Endometrial microvascular endothelial cells (primary cell): ENCODE results near the gene LAPTM5. TPM values are rescaled to one million over a fixed set of nuclear protein-coding genes. Genes with fewer than 3 reads are reported as not detected.

ENCODE experiments used
- in situ Hi-C: cut with HindIII; loops from 2 replicates; pipeline ENCODE4 v1.10.0; 2017; ENCODE audit warnings: low sequenced_read_pairs, low pct_unique_long_range_greater_than_20kb; ENCODE audit errors: inconsistent ontology term
- total RNA-seq: library from RNA; depleted of rRNA; stranded (reverse); fragments of >200 nt; gene quantifications from one replicate; pipeline ENCODE4 v1.2.3, GENCODE V29; 2015; ENCODE audit errors: inconsistent ontology term

The LAPTM5 gene
- total RNA-seq, 1 donor from 2014 or later = 53.8 TPM

GRCh38 chr1:30748699-30749401, 8.7 kb downstream of the LAPTM5 start:
- in situ Hi-C loops = no loop called here

- in situ Hi-C loops = no loop called here
Observed at GRCh38 chr1:30748098-30748698, 9.4 kb downstream of the LAPTM5 start.

GRCh38 chr1:30747033-30748008, 10.3 kb downstream of the LAPTM5 start:
- in situ Hi-C loops = no loop called here

GRCh38 chr1:30746212-30747032, 11.2 kb downstream of the LAPTM5 start:
- in situ Hi-C loops = no loop called here

- in situ Hi-C loops = no loop called here
Observed at GRCh38 chr1:30745834-30746208, 11.8 kb downstream of the LAPTM5 start.

GRCh38 chr1:30745156-30745833, 12.3 kb downstream of the LAPTM5 start:
- in situ Hi-C loops = no loop called here

- in situ Hi-C loops = no loop called here
Observed at GRCh38 chr1:30744060-30744756, 13.4 kb downstream of the LAPTM5 start.

GRCh38 chr1:30743584-30744059, 14.0 kb downstream of the LAPTM5 start:
- in situ Hi-C loops = no loop called here

GRCh38 chr1:30742963-30743559, 14.5 kb downstream of the LAPTM5 start:
- in situ Hi-C loops = no loop called here

GRCh38 chr1:30742300-30742962, 15.1 kb downstream of the LAPTM5 start:
- in situ Hi-C loops = no loop called here

- in situ Hi-C loops = no loop called here
Observed at GRCh38 chr1:30741239-30741894, 16.2 kb downstream of the LAPTM5 start.

GRCh38 chr1:30740251-30741238, 17.0 kb downstream of the LAPTM5 start:
- in situ Hi-C loops = no loop called here

- in situ Hi-C loops = no loop called here
Observed at GRCh38 chr1:30739601-30740000, 18.0 kb downstream of the LAPTM5 start.

- in situ Hi-C loops = no loop called here
Observed at GRCh38 chr1:30738715-30739559, 18.6 kb downstream of the LAPTM5 start.
